K562 (cell line): ENCODE data around the gene ZNF30. TPM values are rescaled to one million over a fixed set of nuclear protein-coding genes. Genes with fewer than 3 reads are reported as not detected.

Experiments used
- DDX20 ChIP-seq: fragments of 450-650 bp; IDR thresholded peaks from 2 replicates; pipeline ENCODE4 v1.6.1; 2016; ENCODE audit warnings: missing genetic modification characterization, low read depth, mild to moderate bottlenecking, missing compliant biosample characterization, moderate library complexity
- ERF ChIP-seq: fragments of 450-650 bp; formaldehyde crosslinking; IDR thresholded peaks from 2 replicates; pipeline ENCODE4 v1.4.0; 2020; ENCODE audit warnings: mild to moderate bottlenecking, mixed read lengths
- ETV5 ChIP-seq: sonication (generic); formaldehyde crosslinking; IDR thresholded peaks from 2 replicates; pipeline ENCODE4 v1.4.0; 2020; ENCODE audit warnings: low read depth, mild to moderate bottlenecking, missing genetic modification reagents
- FOXK2 ChIP-seq, 2 experiments: fragments of 450-650 bp; IDR thresholded peaks in 1 of 2; conservative IDR thresholded peaks in 1 of 2; 2 replicates each; pipeline ENCODE4 v1.6.1; 2016; ENCODE audit warnings: low read depth in 2 of 2, mild to moderate bottlenecking in 1 of 2
- FUS ChIP-seq: fragments of 200-400 bp; formaldehyde crosslinking; optimal IDR thresholded peaks from 2 replicates; pipeline ENCODE3; 2017; ENCODE audit warnings: low read depth, low read length
- MAX ChIP-seq: sonication (generic); formaldehyde crosslinking; IDR thresholded peaks from 2 replicates; pipeline ENCODE4 v1.9.0; 2022; ENCODE audit warnings: mild to moderate bottlenecking, missing genetic modification reagents
- MEIS2 ChIP-seq: fragments of 450-650 bp; IDR thresholded peaks from 2 replicates; pipeline ENCODE4 v1.6.1; 2014; ENCODE audit warnings: mild to moderate bottlenecking; ENCODE audit not compliant: partially characterized antibody
- MTA3 ChIP-seq: fragments of 450-650 bp; formaldehyde crosslinking; IDR thresholded peaks from 2 replicates; pipeline ENCODE4 v1.6.1; 2017; ENCODE audit warnings: mild to moderate bottlenecking, borderline replicate concordance
- NFIC ChIP-seq: fragments of 450-650 bp; IDR thresholded peaks from 2 replicates; pipeline ENCODE4 v1.6.1; 2017; ENCODE audit warnings: mild to moderate bottlenecking, inconsistent platforms
- RCOR1 ChIP-seq, 2 experiments: IDR thresholded peaks; 2 replicates each; pipeline ENCODE4 v1.6.1; 2012; ENCODE audit warnings: low read depth in 2 of 2, low read length in 2 of 2, borderline replicate concordance in 1 of 2, improper control_type of control experiment in 1 of 2
- SIX5 ChIP-seq, 2 experiments: IDR thresholded peaks; 2 replicates each; pipeline ENCODE4 v1.6.1; 2011; ENCODE audit warnings: low read length in 2 of 2, borderline replicate concordance in 1 of 2, low read depth in 1 of 2, mild to moderate bottlenecking in 1 of 2, moderate library complexity in 1 of 2; ENCODE audit not compliant: insufficient read depth in 1 of 2
- SPI1 ChIP-seq: IDR thresholded peaks from 2 replicates; pipeline ENCODE4 v1.6.1; 2011; ENCODE audit warnings: low read depth, low read length, control low read depth, borderline replicate concordance
- TSHZ1 ChIP-seq: fragments of 250-450 bp; sonication (Bioruptor Pico); IDR thresholded peaks from 2 replicates; pipeline ENCODE4 v1.4.0; 2020; ENCODE audit warnings: mild to moderate bottlenecking, moderate library complexity
- ZFP1 ChIP-seq: fragments of 450-650 bp; formaldehyde crosslinking; IDR thresholded peaks from 2 replicates; pipeline ENCODE4 v1.4.0; 2020; ENCODE audit warnings: mild to moderate bottlenecking, mixed read lengths
- ZNF609 ChIP-seq: sonication (generic); formaldehyde crosslinking; IDR thresholded peaks from 2 replicates; pipeline ENCODE4 v1.8.1; 2023; ENCODE audit warnings: missing genetic modification reagents, mild to moderate bottlenecking, borderline replicate concordance
- polyA plus RNA-seq, 8 experiments: library from polyadenylated mRNA; depleted of rRNA in 4 of 8; stranded (reverse) in 5 of 8; unstranded in 3 of 8; fragments of >200 nt; fragmentation: Nextera tagmentation in 2 of 8; fragmentation: Illumina TruSeq in 1 of 8; extraction: Ambion mirVana in 2 of 8; extraction: Trizol in 1 of 8; gene quantifications; 2 replicates each; pipeline versions ENCODE4 v1.2.1 to v1.2.3, GENCODE V29; 2011 to 2014; ENCODE audit warnings: inconsistent platforms in 1 of 8, missing spikeins in 1 of 8
- total RNA-seq, 7 experiments: library from RNA; depleted of rRNA in 6 of 7; stranded (reverse); fragments of >200 nt in 6 of 7; fragmentation: Illumina TruSeq in 2 of 7; extraction: Trizol in 2 of 7; gene quantifications; 2 replicates each; pipeline versions ENCODE4 v1.2.1 to v1.2.3, GENCODE V29; 2011 to 2021; ENCODE audit warnings: low replicate concordance in 1 of 7
- TF ChIP-seq, protein P1 (sequence below): conservative IDR thresholded peaks from 2 replicates; pipeline ENCODE4 v1.6.1; 2011; ENCODE audit warnings: low read depth, mild to moderate bottlenecking, low read length; ENCODE audit not compliant: control insufficient read depth

Gene ZNF30
- total and polyA plus RNA-seq, 9 of the 15 experiments (the other 6 are each of a cell fraction or from before 2014, with no cell fraction given), result 7.3 to 13.4 (median 10.6) TPM

- TF ChIP-seq ZNF609 (CRISPR knock-in tag), result no peak
- TF ChIP-seq MEIS2, result no peak
- TF ChIP-seq RCOR1 (IDR thresholded peaks at IDR 0.05; ENCODE audit: borderline replicate concordance in 1 of 2, low read depth in 2 of 2, low read length in 2 of 2), result no peak
- TF ChIP-seq NFIC, result peak; percentile 97
- TF ChIP-seq MTA3, result no peak
- no peak for TF ChIP-seq SPI1
- TF ChIP-seq FOXK2 (conservative IDR thresholded peaks at IDR 0.05 in 1 of 2, IDR thresholded peaks at IDR 0.05 in 1 of 2; ENCODE audit: low read depth in 2 of 2), result no peak
- 0 out of 2 replicates have a peak, but pooled peaks have one; percentile 31 for TF ChIP-seq ERF (CRISPR knock-in tag)
- no peak for TF ChIP-seq SIX5 (IDR thresholded peaks at IDR 0.05; ENCODE audit: borderline replicate concordance in 1 of 2, insufficient read depth in 1 of 2, low read depth in 1 of 2, low read length in 2 of 2)
- TF ChIP-seq ETV5 (CRISPR knock-in tag), result no peak
- TF ChIP-seq FUS, result no peak
- TF ChIP-seq, protein P1, sequence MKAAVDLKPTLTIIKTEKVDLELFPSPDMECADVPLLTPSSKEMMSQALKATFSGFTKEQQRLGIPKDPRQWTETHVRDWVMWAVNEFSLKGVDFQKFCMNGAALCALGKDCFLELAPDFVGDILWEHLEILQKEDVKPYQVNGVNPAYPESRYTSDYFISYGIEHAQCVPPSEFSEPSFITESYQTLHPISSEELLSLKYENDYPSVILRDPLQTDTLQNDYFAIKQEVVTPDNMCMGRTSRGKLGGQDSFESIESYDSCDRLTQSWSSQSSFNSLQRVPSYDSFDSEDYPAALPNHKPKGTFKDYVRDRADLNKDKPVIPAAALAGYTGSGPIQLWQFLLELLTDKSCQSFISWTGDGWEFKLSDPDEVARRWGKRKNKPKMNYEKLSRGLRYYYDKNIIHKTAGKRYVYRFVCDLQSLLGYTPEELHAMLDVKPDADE, result peak; percentile 59; the same call in 1 of the 2 replicates
- no peak for TF ChIP-seq MAX (CRISPR knock-in tag)
- TF ChIP-seq TSHZ1 (CRISPR knock-in tag), result no peak
- no peak for TF ChIP-seq ZFP1 (CRISPR knock-in tag)
- TF ChIP-seq DDX20 (tag), result no peak
Observed at GRCh38 chr19:34963573-34964406, 37.1 kb downstream of the ZNF30 start, which contains the start of gene ZNF792 (continued).
